IMR-90 (cell line): ENCODE results near the gene CEMP1. TPM values are rescaled to one million over a fixed set of nuclear protein-coding genes. Genes with fewer than 3 reads are reported as not detected.
A peak's percentile ranks its signal among the peaks of the same experiment; 100 is the strongest.

Experiments used
- ATAC-seq: fragments of 200-7000 bp; cut with Tn5 transposase; 2 replicates; pipeline ENCODE4 v1.9.1; 2020; ENCODE audit warnings: low read depth, mild to moderate bottlenecking, moderate library complexity
- BruUV-seq: library from RNA; stranded (reverse); fragments of 400-500 nt; replicated peaks from 2 replicates; lab custom pipeline; 2021; lab: Mats Ljungman, UMichigan
- CTCF ChIA-PET: fragments of 300-600 bp; formaldehyde crosslinking; extraction: SDS; loops from one replicate; lab custom pipeline; 2021; ENCODE audit warnings: antibody characterized with exemption; lab: Yijun Ruan, JAX
- POLR2A ChIA-PET: fragments of 300-600 bp; sonication (Branson Sonifier 250); formaldehyde crosslinking; loops from one replicate; lab custom pipeline; 2022; ENCODE audit warnings: antibody characterized with exemption; ENCODE audit not compliant: unreplicated experiment; lab: Charles Lee
- DNase-seq: peaks from one replicate; pipeline ENCODE4 v3.0.0; 2013
- H2AFZ ChIP-seq: replicated peaks from 2 replicates; pipeline ENCODE3; 2013; ENCODE audit warnings: low read length, mild to moderate bottlenecking; ENCODE audit not compliant: poor library complexity
- H2AK5ac ChIP-seq: 2 replicates; pipeline ENCODE4 v1.6.1; 2013; ENCODE audit warnings: low read depth, low read length, inconsistent platforms
- H2AK9ac ChIP-seq: replicated peaks from 2 replicates; pipeline ENCODE3; 2013; ENCODE audit warnings: mild to moderate bottlenecking, low read depth, low read length, moderate library complexity; ENCODE audit not compliant: poor library complexity
- H2BK120ac ChIP-seq: 2 replicates; pipeline ENCODE4 v1.6.1; 2013; ENCODE audit warnings: low read depth, low read length, inconsistent platforms
- H2BK15ac ChIP-seq: 3 replicates; pipeline ENCODE4 v1.6.1; 2013; ENCODE audit warnings: low read depth, low read length, inconsistent platforms
- H2BK20ac ChIP-seq: 2 replicates; pipeline ENCODE4 v1.6.1; 2013; ENCODE audit warnings: low read depth, mild to moderate bottlenecking, inconsistent platforms, low read length, moderate library complexity
- H2BK5ac ChIP-seq: 2 replicates; pipeline ENCODE4 v1.6.1; 2013; ENCODE audit warnings: mild to moderate bottlenecking, low read depth, low read length, inconsistent platforms; ENCODE audit not compliant: poor library complexity, severe bottlenecking
- H3K14ac ChIP-seq: replicated peaks from 2 replicates; pipeline ENCODE4 v1.6.1; 2013; ENCODE audit warnings: low read depth, low read length, inconsistent platforms
- H3K18ac ChIP-seq: 2 replicates; pipeline ENCODE4 v1.6.1; 2013; ENCODE audit warnings: low read depth, low read length, control low read depth
- H3K23ac ChIP-seq: 2 replicates; pipeline ENCODE4 v1.6.1; 2013; ENCODE audit warnings: low read depth, low read length, inconsistent platforms
- H3K27ac ChIP-seq: 2 replicates; pipeline ENCODE4 v1.5.1; 2013; ENCODE audit warnings: mild to moderate bottlenecking, control low read depth, low read length; ENCODE audit not compliant: insufficient read depth
- H3K27me3 ChIP-seq: 2 replicates; pipeline ENCODE4 v1.6.1; 2013; ENCODE audit warnings: low read length; ENCODE audit not compliant: control insufficient read depth, insufficient read depth
- H3K36me3 ChIP-seq: 2 replicates; pipeline ENCODE4 v1.6.1; 2013; ENCODE audit warnings: low read length, mixed read lengths; ENCODE audit not compliant: control insufficient read depth, insufficient read depth
- H3K4ac ChIP-seq: 2 replicates; pipeline ENCODE4 v1.6.1; 2013; ENCODE audit warnings: low read depth, low read length, inconsistent platforms
- H3K4me1 ChIP-seq: 2 replicates; pipeline ENCODE4 v1.6.1; 2013; ENCODE audit warnings: low read length, mixed read lengths; ENCODE audit not compliant: control insufficient read depth, insufficient read depth
- H3K4me2 ChIP-seq: 2 replicates; pipeline ENCODE4 v1.6.1; 2013; ENCODE audit warnings: low read depth, mild to moderate bottlenecking, control low read depth, low read length, moderate library complexity
- H3K4me3 ChIP-seq: 2 replicates; pipeline ENCODE4 v1.5.1; 2013; ENCODE audit warnings: low read depth, mild to moderate bottlenecking, control low read depth, low read length, moderate library complexity; ENCODE audit not compliant: insufficient read depth
- H3K56ac ChIP-seq: 2 replicates; pipeline ENCODE4 v1.6.1; 2013; ENCODE audit warnings: low read length, inconsistent platforms; ENCODE audit not compliant: insufficient read depth; ENCODE audit errors: extremely low read depth
- H3K79me1 ChIP-seq, 2 experiments: 2 replicates each; pipeline ENCODE4 v1.6.1; 2013; ENCODE audit warnings: low read length in 2 of 2, inconsistent platforms in 1 of 2, low read depth in 1 of 2
- H3K9ac ChIP-seq: 2 replicates; pipeline ENCODE4 v1.6.1; 2013; ENCODE audit warnings: low read depth, low read length, control low read depth
- H3K9me1 ChIP-seq: 2 replicates; pipeline ENCODE4 v1.6.1; 2013; ENCODE audit warnings: low read length, inconsistent platforms; ENCODE audit not compliant: insufficient read depth
- H3K9me3 ChIP-seq: 2 replicates; pipeline ENCODE4 v1.6.1; 2013; ENCODE audit warnings: low read length; ENCODE audit not compliant: control insufficient read depth, insufficient read depth
- H4K20me1 ChIP-seq: 2 replicates; pipeline ENCODE4 v1.6.1; 2013; ENCODE audit warnings: low read length, inconsistent platforms; ENCODE audit not compliant: insufficient read depth
- H4K5ac ChIP-seq: 2 replicates; pipeline ENCODE4 v1.6.1; 2013; ENCODE audit warnings: mild to moderate bottlenecking, low read depth, low read length, control low read depth
- H4K8ac ChIP-seq, 2 experiments: 2 replicates each; pipeline ENCODE4 v1.6.1; 2013; ENCODE audit warnings: low read depth in 2 of 2, low read length in 2 of 2, control low read depth in 1 of 2, inconsistent platforms in 1 of 2
- H4K91ac ChIP-seq: 2 replicates; pipeline ENCODE4 v1.6.1; 2013; ENCODE audit warnings: low read depth, low read length, inconsistent platforms; ENCODE audit not compliant: insufficient read depth
- BHLHE40 ChIP-seq: fragments of 150-350 bp; IDR thresholded peaks from 2 replicates; pipeline ENCODE4 v1.6.1; 2016; ENCODE audit warnings: mild to moderate bottlenecking, low read depth, low read length
- CEBPB ChIP-seq: IDR thresholded peaks from 2 replicates; pipeline ENCODE4 v1.6.1; 2012; ENCODE audit warnings: low read depth, low read length, improper control_type of control experiment
- CHD1 ChIP-seq: IDR thresholded peaks from 2 replicates; pipeline ENCODE4 v1.6.1; 2012; ENCODE audit warnings: low read depth, low read length, improper control_type of control experiment
- FOS ChIP-seq: fragments of 150-350 bp; IDR thresholded peaks from 2 replicates; pipeline ENCODE4 v1.6.1; 2016; ENCODE audit warnings: low read depth, low read length
- MAFK ChIP-seq: IDR thresholded peaks from 2 replicates; pipeline ENCODE4 v1.6.1; 2012; ENCODE audit warnings: low read depth, low read length, improper control_type of control experiment
- MXI1 ChIP-seq: IDR thresholded peaks from 2 replicates; pipeline ENCODE4 v1.6.1; 2012; ENCODE audit warnings: low read depth, mild to moderate bottlenecking, low read length, moderate library complexity, borderline replicate concordance
- NFE2L2 ChIP-seq: fragments of 150-350 bp; IDR thresholded peaks from 2 replicates; pipeline ENCODE4 v1.6.1; 2016; ENCODE audit warnings: low read depth, mild to moderate bottlenecking, low read length
- POLR2A ChIP-seq: IDR thresholded peaks from 2 replicates; pipeline ENCODE4 v1.6.1; 2012; ENCODE audit warnings: mild to moderate bottlenecking, low read depth, low read length
- RAD21 ChIP-seq: IDR thresholded peaks from 2 replicates; pipeline ENCODE4 v1.6.1; 2012; ENCODE audit warnings: low read length, improper control_type of control experiment
- RCOR1 ChIP-seq: IDR thresholded peaks from 2 replicates; pipeline ENCODE4 v1.6.1; 2012; ENCODE audit warnings: mild to moderate bottlenecking, low read length, improper control_type of control experiment; ENCODE audit not compliant: insufficient replicate concordance
- SMC3 ChIP-seq: fragments of 150-350 bp; IDR thresholded peaks from 2 replicates; pipeline ENCODE4 v1.6.1; 2016; ENCODE audit warnings: low read depth, mild to moderate bottlenecking, antibody characterized with exemption, low read length, moderate library complexity
- WGBS, 2 experiments: methylation state at CpG; one replicate each; pipeline versions ENCODE4 v1.1.5 to v1.1.7; 2013; ENCODE audit warnings: missing lambda C conversion rate in 2 of 2; ENCODE audit not compliant: insufficient read length in 1 of 2; ENCODE audit errors: extremely low coverage in 2 of 2; 5-methylcytosine and 5-hydroxymethylcytosine counted together
- dilution Hi-C: fragments of 300-500 bp; cut with HindIII; formaldehyde crosslinking; loops from one replicate; pipeline ENCODE4 v1.14.3; 2018; ENCODE audit warnings: low sequenced_read_pairs; ENCODE audit not compliant: unreplicated experiment
- in situ Hi-C: fragments of 300-500 bp; cut with MboI; formaldehyde crosslinking; loops from 3 replicates; pipeline ENCODE4 v1.14.3; 2019; ENCODE audit warnings: low sequenced_read_pairs, inconsistent platforms, mixed read lengths
- intact Hi-C: fragments of 100-400 bp; cut with micrococcal nuclease; formaldehyde crosslinking; loops from 2 replicates; pipeline ENCODE4 v1.10.0; 2022
- polyA plus RNA-seq, 3 experiments: library from polyadenylated mRNA; depleted of rRNA; stranded (reverse); fragments of >200 nt; gene quantifications; 2 replicates each; pipeline ENCODE4 v1.2.3, GENCODE V29; 2012; ENCODE audit warnings: low replicate concordance in 1 of 3
- total RNA-seq: library from RNA; depleted of rRNA; stranded (reverse); fragments of >200 nt; gene quantifications from 2 replicates; pipeline ENCODE4 v1.2.3, GENCODE V29; 2012
- TF ChIP-seq, protein P1 (sequence below): fragments of 150-350 bp; IDR thresholded peaks from 2 replicates; pipeline ENCODE4 v1.6.1; 2016; ENCODE audit warnings: low read depth, mild to moderate bottlenecking, low read length, moderate library complexity, borderline replicate concordance
- TF ChIP-seq, protein P2 (sequence below): fragments of 150-350 bp; IDR thresholded peaks from 2 replicates; pipeline ENCODE4 v1.6.1; 2017; ENCODE audit warnings: mild to moderate bottlenecking, antibody characterized with exemption, low read length, low read depth

The CEMP1 gene
- total and polyA plus RNA-seq, 2 of the 4 experiments (the other 2 are of a cell fraction) = not detected

- Histone ChIP-seq H3K9me1 (0 out of 2 replicates have a peak, but pooled peaks cover 4% of the 10 kb centered on the region), H3K56ac (no peak overlapping the region), H2AK5ac (no peak overlapping the region), H3K23ac (no peak overlapping the region), H3K4ac (no peak overlapping the region), H3K4me1 (peaks cover 10% of the 10 kb centered on the region), H3K36me3 (peaks cover 44% of the 10 kb centered on the region), H3K79me1 (peaks cover 4 to 33% of the 10 kb centered on the region in 2 experiments; a peak in 3 of 4 replicates), H2AFZ (no peak overlapping the region), H3K27me3 (no peaks in the 10 kb centered on the region), H2BK15ac (no peak overlapping the region), H2BK5ac (no peak overlapping the region), H2AK9ac (no peak overlapping the region), H3K4me3 (no peak overlapping the region), H3K27ac (no peak overlapping the region), H4K8ac (no peak overlapping the region), H2BK120ac (no peak overlapping the region), H3K18ac (no peak overlapping the region), H3K9me3 (no peaks in the 10 kb centered on the region), H3K4me2 (no peak overlapping the region), H2BK20ac (no peak overlapping the region), H3K14ac (no peak overlapping the region), H4K91ac (no peak overlapping the region), H4K20me1 (no peaks in the 10 kb centered on the region; the same call in none of the 2 replicates), H3K9ac (no peak overlapping the region), H4K5ac (no peak overlapping the region)
- peak; percentile 12 for DNase-seq
- WGBS, 2 experiments = 90% methylated on average over 19 of the region's 32 CpGs; no CpG with 5 or more reads in 1 of the 2 experiments
- ATAC-seq = no peak
- ChIA-PET CTCF (no interaction called here), POLR2A (interaction anchor here (0.9 kb wide), 1 partner anchor 9 kb away, joined by 3 read pairs; the partner anchor contains the start of gene AMDHD2)
- intact Hi-C loops = no loop called here
- TF ChIP-seq NFE2L2 (no peak), RCOR1 (no peak), RAD21 (no peak), MAFK (no peak), FOS (no peak), SMC3 (no peak), BHLHE40 (no peak), CEBPB (no peak), POLR2A (no peak), MXI1 (no peak), CHD1 (no peak)
- TF ChIP-seq, protein P1, sequence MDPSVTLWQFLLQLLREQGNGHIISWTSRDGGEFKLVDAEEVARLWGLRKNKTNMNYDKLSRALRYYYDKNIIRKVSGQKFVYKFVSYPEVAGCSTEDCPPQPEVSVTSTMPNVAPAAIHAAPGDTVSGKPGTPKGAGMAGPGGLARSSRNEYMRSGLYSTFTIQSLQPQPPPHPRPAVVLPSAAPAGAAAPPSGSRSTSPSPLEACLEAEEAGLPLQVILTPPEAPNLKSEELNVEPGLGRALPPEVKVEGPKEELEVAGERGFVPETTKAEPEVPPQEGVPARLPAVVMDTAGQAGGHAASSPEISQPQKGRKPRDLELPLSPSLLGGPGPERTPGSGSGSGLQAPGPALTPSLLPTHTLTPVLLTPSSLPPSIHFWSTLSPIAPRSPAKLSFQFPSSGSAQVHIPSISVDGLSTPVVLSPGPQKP = no peak
- TF ChIP-seq, protein P2, sequence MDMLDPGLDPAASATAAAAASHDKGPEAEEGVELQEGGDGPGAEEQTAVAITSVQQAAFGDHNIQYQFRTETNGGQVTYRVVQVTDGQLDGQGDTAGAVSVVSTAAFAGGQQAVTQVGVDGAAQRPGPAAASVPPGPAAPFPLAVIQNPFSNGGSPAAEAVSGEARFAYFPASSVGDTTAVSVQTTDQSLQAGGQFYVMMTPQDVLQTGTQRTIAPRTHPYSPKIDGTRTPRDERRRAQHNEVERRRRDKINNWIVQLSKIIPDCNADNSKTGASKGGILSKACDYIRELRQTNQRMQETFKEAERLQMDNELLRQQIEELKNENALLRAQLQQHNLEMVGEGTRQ = no peak
- dilution Hi-C loops = no loop called here
- in situ Hi-C loops = no loop called here
- no TSS peak for BruUV-seq
Observed at GRCh38 chr16:2529061-2529931, 1.9 kb downstream of the CEMP1 start.
